Activated naive CD8-positive, alpha-beta T cell treated with anti-CD3 and anti-CD28 coated beads for 36 hours (primary cell): Measurements from ENCODE around the gene ZDHHC20. TPM values are rescaled to one million over a fixed set of nuclear protein-coding genes. Genes with fewer than 3 reads are reported as not detected.

ENCODE experiments used
- DNase-seq: peaks from one replicate; pipeline ENCODE4 v3.0.0; 2021
- H3K27ac Mint-ChIP-seq: one replicate; pipeline ENCODE4 v1.8.0; 2022; ENCODE audit warnings: mild to moderate bottlenecking, moderate library complexity, mixed read lengths
- H3K27me3 Mint-ChIP-seq: one replicate; pipeline ENCODE4 v1.8.0; 2022; ENCODE audit warnings: mild to moderate bottlenecking, mixed read lengths
- H3K36me3 Mint-ChIP-seq: one replicate; pipeline ENCODE4 v1.8.0; 2021; ENCODE audit warnings: mild to moderate bottlenecking, mixed read lengths
- H3K4me1 Mint-ChIP-seq: one replicate; pipeline ENCODE4 v1.8.0; 2021; ENCODE audit warnings: mixed read lengths
- H3K4me3 Mint-ChIP-seq: one replicate; pipeline ENCODE4 v1.8.0; 2022; ENCODE audit warnings: mild to moderate bottlenecking, moderate library complexity, mixed read lengths
- H3K9me3 Mint-ChIP-seq: one replicate; pipeline ENCODE4 v1.8.0; 2022; ENCODE audit warnings: mixed read lengths
- total RNA-seq, 2 experiments: library from RNA; stranded (reverse); gene quantifications; one replicate each; pipeline ENCODE4 v1.2.3, GENCODE V29; 2021

Gene ZDHHC20
- total RNA-seq, 2 experiments from 2014 or later: 52.0 to 52.8 TPM

DNA sequence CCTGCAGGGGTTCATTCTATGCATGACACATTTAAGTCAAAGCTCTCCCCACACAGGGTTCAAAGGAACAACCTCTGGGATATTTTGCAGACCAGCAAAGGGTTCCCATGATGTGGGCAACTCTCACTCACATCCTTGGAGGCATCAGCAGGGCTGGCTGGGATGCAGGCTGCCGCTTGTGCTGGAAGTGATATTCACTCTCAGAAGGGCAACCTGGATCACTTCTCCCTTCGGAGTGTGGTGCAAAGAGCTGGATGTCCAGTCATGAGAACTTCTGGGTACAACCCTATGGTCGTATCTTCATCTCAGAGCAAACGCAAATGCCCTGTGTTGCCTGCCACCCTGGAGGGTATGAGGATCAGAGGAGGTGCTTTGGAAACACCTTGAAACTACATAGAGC is 98.6 kb downstream of the ZDHHC20 start:
- Mint-ChIP-seq H3K9me3 (no peaks in the 10 kb centered on the region), H3K36me3 (no peaks in the 10 kb centered on the region), H3K4me3 (no peak overlapping the region), H3K27ac (no peak overlapping the region), H3K4me1 (peaks cover 11% of the 10 kb centered on the region), H3K27me3 (no peaks in the 10 kb centered on the region)
- no peak for DNase-seq

DNA sequence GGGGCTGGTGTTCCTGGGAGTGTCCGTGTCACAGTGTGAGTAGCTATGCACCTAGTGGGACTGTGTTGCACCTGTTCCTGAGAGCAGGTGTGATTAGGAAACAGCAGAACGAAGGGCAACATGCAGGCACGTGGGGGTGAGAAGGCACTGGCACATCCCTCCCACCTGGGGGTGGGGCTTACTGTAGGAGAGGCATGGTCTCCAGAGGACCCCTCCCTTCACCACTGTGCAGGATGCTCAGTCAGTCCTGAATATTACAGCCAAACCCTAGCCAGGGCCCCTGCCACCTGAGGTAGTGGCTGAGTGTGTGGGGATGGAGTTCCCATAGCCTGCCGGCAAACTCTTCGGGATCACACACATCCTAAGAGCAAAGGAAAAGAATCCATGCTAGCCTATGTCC is 99.2 kb downstream of the ZDHHC20 start:
- no peak overlapping the region for H3K27ac Mint-ChIP-seq
- no peak for DNase-seq

DNA sequence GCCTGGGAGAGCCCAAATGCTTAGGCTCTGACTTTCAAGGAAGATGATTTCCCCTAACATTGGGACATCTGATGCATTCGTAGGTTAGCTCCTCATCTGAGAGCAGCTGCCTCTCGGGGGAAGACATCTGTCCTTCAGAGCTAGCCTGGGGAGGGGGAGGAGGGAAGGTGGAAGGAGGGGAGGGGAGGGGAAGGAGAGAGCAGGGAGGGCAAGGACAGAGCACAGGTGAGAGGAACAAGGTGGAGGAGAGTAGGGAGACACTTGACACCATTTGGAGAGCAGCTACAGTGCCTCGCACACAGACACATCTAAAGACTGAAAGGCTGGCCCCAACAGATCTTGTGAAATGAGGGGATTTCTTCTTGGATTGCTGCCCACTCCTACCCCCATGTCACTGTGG is 103.8 kb downstream of the ZDHHC20 start:
- peaks cover 4% of the 10 kb centered on the region for H3K36me3 Mint-ChIP-seq

More for the DNA sequence above, 99.2 kb downstream of the ZDHHC20 start:
- Mint-ChIP-seq H3K4me1 (peaks cover 5% of the 10 kb centered on the region), H3K27me3 (no peaks in the 10 kb centered on the region), H3K4me3 (no peak overlapping the region), H3K36me3 (no peaks in the 10 kb centered on the region), H3K9me3 (no peaks in the 10 kb centered on the region)

DNA sequence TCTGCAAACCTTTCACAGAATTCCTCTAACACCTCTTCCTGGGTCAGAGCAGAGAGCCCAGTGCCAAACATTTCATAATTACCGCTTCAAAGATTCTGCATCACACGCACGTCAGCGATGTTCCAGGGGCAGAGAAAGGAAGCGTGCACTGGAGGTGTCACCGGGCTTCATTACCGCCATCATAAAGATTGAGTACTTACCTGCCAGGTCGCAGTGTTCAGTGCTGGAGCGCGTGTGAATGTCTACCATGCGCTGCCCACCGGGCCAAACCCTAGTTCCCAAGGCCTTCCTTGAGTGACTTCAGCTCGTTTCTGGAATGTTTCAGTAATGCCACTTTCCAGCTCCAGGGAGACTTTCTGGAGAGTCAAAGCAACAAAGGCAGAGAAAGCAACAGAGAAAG is 104.4 kb downstream of the ZDHHC20 start:
- no peak overlapping the region for H3K27ac Mint-ChIP-seq
- H3K27me3 Mint-ChIP-seq: no peaks in the 10 kb centered on the region
- H3K4me1 Mint-ChIP-seq: no peaks in the 10 kb centered on the region
- H3K36me3 Mint-ChIP-seq: peaks cover 4% of the 10 kb centered on the region
- DNase-seq: no peak
- no peaks in the 10 kb centered on the region for H3K9me3 Mint-ChIP-seq
- H3K4me3 Mint-ChIP-seq: no peak overlapping the region

More for the DNA sequence above, 103.8 kb downstream of the ZDHHC20 start:
- H3K27me3 Mint-ChIP-seq: no peaks in the 10 kb centered on the region
- DNase-seq: no peak
- H3K9me3 Mint-ChIP-seq: no peaks in the 10 kb centered on the region
- H3K4me1 Mint-ChIP-seq: no peaks in the 10 kb centered on the region
- H3K4me3 Mint-ChIP-seq: no peak overlapping the region
- H3K27ac Mint-ChIP-seq: no peak overlapping the region

DNA sequence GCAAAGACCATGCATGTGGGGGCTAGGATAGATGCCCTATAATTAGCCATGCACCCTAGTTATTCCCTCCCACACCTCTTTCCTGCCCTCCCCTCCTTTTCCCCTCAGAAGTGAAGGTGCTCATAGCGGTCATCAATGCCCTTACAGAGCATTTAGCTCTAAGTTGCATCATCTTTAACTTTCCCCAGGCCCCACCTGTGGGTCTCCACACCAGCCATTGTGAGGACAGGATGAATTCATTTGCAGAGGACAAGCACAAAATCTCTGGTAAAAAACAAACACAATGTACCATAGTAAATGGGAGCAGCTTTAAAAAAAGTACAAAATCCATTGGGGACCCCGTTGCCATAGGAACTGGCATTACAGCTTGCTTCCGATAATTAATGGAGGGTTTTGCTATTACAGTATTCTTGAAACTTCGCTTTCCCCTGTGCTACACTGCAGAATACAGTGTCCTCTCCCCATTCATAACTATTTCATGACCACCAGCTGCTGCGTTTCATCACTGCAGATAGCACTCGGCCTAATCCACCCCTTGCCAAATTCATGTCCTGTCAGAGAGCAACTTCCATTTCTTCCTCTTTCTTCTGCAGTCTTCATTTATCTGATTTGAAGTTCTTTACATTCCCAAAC is 110.5 kb downstream of the ZDHHC20 start:
- H3K9me3 Mint-ChIP-seq: no peaks in the 10 kb centered on the region
- DNase-seq: no peak
- H3K27me3 Mint-ChIP-seq: no peaks in the 10 kb centered on the region
- H3K4me1 Mint-ChIP-seq: peaks cover 14% of the 10 kb centered on the region
- no peak overlapping the region for H3K4me3 Mint-ChIP-seq
- no peak overlapping the region for H3K27ac Mint-ChIP-seq
- no peaks in the 10 kb centered on the region for H3K36me3 Mint-ChIP-seq

DNA sequence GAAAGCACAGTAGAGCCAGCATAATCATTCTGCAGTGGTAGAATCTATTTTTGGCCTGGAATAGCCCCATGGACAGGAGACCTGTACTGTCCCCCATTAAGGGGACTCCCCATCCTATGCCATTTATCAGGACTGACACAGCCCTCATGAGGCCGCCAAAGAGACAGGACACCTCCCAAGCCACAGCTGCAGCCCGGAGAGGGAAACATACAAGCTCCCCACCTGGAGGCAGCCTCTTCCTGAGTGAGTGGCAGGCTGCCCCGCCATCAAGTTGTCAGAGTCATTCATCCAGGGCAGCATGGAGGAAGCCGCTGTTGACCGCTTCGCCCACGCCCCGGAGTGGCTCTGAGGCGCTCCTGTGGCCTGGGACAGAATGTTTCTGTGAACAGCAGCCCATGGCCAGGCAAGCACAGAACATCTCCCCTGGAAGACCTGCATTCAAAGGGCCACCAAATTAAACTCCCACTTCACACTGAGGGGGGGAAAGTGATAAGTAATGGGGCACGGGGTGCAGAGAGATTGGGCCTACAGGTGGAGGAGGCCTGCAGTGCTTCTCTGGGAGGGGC is 111.3 kb downstream of the ZDHHC20 start:
- H3K27me3 Mint-ChIP-seq: no peaks in the 10 kb centered on the region
- H3K36me3 Mint-ChIP-seq: no peaks in the 10 kb centered on the region
- no peak overlapping the region for H3K4me3 Mint-ChIP-seq
- no peaks in the 10 kb centered on the region for H3K9me3 Mint-ChIP-seq
- peaks cover 20% of the 10 kb centered on the region for H3K4me1 Mint-ChIP-seq
- no peak overlapping the region for H3K27ac Mint-ChIP-seq
- no peak for DNase-seq

DNA sequence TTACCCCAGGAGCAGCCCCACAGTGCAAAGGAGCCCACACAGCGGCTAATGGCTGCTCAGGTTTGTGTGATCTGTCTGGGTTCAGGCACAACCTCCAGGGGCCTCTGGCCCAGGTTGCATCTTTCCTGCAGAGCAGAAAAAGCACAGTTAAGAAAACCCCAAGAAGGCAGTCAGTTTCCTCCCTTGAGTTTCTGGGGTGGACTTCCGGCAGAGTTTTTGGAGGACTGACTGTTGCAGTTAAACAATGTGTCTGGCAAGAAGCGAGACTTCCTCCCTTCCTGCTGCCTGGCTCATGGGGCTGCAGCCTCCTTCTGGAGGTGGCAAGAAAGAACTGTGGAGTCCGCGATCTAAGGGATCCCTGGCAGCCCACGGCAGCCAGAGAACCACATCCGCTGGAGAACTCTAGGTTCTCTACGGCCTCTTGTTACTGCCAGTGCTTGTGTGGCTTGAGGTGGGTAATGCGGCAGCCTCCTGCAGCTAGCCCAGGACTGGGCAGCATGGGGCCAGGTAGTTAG is 114.4 kb downstream of the ZDHHC20 start:
- no peaks in the 10 kb centered on the region for H3K36me3 Mint-ChIP-seq
- peak overlapping the region; percentile 65 for H3K4me3 Mint-ChIP-seq
- H3K27ac Mint-ChIP-seq: peak overlapping the region; percentile 83
- no peaks in the 10 kb centered on the region for H3K9me3 Mint-ChIP-seq
- DNase-seq: peak; percentile 32
- H3K27me3 Mint-ChIP-seq: no peaks in the 10 kb centered on the region
- H3K4me1 Mint-ChIP-seq: peaks cover 24% of the 10 kb centered on the region

DNA sequence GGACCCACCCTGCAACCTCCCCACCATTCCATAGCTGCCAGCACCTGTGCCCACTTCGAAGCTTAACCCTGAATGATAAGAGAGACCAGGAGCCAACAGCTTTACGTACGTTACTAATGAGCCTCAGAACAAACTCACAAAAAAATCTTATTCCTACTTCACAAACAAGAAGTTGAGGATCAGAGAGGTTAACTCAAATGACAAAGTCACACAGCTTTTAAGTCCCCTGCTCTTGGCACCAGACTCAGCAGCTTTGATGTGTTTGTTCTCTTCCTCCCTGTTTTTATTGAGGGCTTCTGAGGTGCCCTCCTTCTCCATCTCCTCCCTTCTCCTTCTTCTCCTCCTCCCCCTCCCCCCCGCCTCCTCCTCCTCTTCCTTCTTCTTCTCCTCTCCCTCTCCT is 115.4 kb downstream of the ZDHHC20 start:
- H3K27ac Mint-ChIP-seq: peak overlapping the region; percentile 83
- no peaks in the 10 kb centered on the region for H3K9me3 Mint-ChIP-seq
- no peaks in the 10 kb centered on the region for H3K27me3 Mint-ChIP-seq
- H3K4me3 Mint-ChIP-seq: peak overlapping the region; percentile 65
- peaks cover 24% of the 10 kb centered on the region for H3K4me1 Mint-ChIP-seq
- H3K36me3 Mint-ChIP-seq: no peaks in the 10 kb centered on the region
- DNase-seq: no peak

DNA sequence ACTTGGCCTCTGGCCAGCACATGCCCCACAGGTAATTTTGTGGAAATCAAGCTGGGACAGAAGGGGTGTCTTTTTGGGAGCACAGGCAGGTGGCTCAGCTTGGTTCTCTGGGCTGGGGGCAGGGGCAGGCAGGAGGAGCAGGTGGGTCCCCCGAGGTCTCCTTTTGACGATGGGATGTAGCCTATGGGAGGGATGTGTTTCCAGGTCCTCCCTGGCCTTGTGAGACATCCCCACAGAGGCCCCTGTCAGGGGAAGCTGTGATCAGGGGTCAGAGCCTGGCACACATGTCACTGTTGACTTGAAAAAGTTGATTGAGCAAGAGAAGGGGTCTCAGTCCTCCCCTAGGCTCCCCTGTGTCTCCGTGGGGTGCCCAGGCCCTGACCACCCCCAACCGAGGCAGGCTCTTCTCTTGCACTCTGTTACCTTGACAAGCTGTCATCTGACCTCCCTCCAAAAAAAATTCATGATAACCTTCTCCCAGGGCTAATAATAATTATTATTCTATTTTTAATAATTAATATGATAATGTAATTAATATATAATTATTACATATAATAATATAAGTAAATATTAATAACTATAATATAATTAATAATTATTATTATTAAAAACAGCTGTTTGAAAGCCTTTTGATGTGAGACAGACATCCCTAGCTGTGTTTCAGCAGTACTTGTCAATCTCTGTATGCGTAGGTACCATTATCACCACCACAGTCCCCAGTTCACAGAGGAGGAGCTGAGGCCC is 116.2 kb downstream of the ZDHHC20 start:
- DNase-seq: no peak
- Mint-ChIP-seq H3K4me1 (peaks cover 24% of the 10 kb centered on the region), H3K4me3 (no peak overlapping the region), H3K36me3 (no peaks in the 10 kb centered on the region), H3K27me3 (no peaks in the 10 kb centered on the region), H3K27ac (no peak overlapping the region), H3K9me3 (no peaks in the 10 kb centered on the region)

DNA sequence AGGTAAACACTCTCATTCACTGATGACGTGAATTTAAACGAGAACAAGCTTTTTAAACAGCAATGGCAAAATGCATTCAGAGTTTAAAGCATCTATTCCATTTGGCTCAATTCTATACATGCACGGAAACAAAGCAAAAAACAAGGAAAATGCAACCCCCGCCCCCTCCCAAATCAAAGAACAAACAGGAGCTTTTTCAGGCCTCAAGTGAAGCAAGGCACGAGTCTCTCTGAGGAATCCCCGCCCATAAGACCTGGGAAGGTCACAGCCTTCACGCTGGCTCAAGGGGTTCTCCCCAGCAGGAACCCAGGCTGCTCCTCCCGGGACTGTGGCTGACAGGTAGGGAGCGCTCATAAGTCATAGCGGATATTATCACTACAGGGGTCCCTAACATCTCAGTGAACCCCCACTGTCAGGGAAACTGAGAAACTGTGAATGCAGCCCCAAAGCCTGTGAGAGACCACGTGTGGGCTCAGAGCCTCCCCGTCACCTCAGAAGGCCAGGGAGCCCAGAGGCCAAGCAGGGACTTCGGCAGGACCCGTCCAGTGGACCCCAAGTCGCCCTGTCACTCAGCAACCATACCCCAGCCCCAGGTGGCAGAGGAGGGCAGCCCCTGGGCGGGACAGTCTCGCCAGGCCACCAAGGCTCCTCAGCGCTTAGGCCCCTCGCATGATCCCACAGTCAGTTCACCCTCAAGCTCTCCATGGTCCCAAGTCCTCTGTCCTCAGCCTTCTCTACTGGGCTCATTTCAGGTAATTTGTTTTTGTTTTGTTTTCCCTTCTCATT is 117.3 kb downstream of the ZDHHC20 start:
- Mint-ChIP-seq H3K4me1 (peaks cover 24% of the 10 kb centered on the region), H3K9me3 (no peaks in the 10 kb centered on the region), H3K27me3 (no peaks in the 10 kb centered on the region), H3K36me3 (no peaks in the 10 kb centered on the region), H3K27ac (no peak overlapping the region), H3K4me3 (no peak overlapping the region)
- DNase-seq: no peak

DNA sequence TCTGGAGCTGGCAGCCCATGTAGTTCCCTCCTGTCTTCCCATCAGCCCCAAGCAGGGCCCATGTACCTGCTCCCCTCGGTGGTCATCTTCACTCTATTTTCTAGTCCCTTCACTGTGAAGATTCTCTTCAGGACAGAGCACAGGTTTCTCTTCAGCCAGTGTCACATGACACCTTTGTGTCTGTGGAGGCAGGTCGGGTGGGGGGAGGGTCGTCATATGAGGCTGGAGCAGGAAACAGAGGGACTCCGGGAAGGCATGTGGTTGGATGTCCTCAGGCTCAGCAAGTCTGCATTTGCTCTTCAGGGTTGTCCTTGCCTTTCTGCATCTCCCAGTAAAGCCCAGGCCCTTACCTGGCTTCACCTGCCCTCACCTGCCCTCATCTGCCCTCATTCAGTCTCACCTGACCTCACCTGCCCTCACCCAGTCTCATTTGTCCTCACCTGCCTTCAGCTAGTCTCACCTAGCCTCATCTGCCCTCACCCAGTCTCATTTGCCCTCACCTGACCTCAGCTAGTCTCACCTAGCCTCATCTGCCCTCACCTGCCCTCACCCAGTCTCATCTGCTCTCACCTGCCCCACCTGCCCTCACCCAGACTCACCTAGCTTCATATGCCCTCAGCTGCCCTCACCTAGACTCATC is 120.3 kb downstream of the ZDHHC20 start:
- H3K36me3 Mint-ChIP-seq: peaks cover 2% of the 10 kb centered on the region
- no peak overlapping the region for H3K4me3 Mint-ChIP-seq
- peaks cover 10% of the 10 kb centered on the region for H3K4me1 Mint-ChIP-seq
- no peaks in the 10 kb centered on the region for H3K27me3 Mint-ChIP-seq
- DNase-seq: no peak
- H3K9me3 Mint-ChIP-seq: no peaks in the 10 kb centered on the region
- H3K27ac Mint-ChIP-seq: no peak overlapping the region

DNA sequence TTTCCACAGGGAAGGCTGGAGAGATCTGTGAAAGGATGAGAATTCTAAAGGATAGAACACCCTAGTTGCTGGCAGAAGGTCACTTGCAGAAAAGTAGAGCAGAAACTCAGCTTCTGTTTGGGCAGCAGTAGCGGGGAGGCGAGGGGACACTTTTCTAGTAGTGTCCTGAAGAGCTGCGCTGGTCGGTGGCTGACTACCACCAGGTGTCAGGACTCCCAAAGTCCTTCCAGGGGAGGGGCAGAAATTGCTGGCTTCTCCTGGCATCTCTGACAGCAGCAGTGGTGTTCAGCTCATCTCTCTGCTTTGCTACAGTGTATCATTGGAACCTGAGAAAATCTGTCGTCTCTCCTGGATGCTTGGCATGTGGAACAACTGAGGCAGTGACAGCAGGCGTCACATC is 120.9 kb downstream of the ZDHHC20 start:
- peaks cover 5% of the 10 kb centered on the region for H3K4me1 Mint-ChIP-seq
- peaks cover 2% of the 10 kb centered on the region for H3K36me3 Mint-ChIP-seq

DNA sequence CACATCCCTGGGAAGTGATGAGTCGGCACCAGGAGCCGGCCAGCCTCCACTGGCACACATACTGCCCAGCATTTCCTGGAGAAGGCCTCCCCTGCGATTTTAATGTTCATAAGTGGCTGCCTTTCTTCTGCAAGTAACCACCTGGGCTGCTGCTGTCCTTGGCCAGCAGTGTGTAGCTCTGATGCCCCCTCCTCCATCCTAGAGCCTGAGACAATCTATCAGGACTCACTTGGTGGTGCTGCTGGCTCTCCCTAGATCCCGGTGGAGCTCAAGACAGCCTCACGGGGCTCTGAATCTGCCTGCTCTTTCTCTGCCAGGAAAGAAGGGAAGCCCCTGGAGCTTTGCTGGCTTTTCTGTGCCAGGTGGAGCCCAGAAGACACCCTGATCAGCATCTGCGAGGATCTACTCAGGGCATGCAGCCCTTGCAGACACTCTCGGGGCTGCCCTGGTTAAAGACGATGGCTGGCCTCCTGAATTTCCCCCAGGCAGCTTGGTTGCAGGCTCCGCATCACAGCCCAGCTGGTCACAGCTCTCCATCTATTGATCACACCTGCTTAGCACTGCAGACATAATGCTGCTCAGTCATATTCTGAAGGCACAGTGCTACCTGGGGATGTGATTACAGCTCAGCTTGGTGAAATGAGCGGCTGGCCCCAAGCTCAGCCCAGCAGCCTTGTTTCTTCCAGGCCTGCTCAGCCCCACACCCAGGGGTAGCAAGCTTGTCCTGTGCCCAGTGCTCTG is 122.3 kb downstream of the ZDHHC20 start:
- no peak overlapping the region for H3K4me3 Mint-ChIP-seq
- H3K9me3 Mint-ChIP-seq: no peaks in the 10 kb centered on the region
- peaks cover 3% of the 10 kb centered on the region for H3K4me1 Mint-ChIP-seq
- peaks cover 2% of the 10 kb centered on the region for H3K36me3 Mint-ChIP-seq
- H3K27ac Mint-ChIP-seq: no peak overlapping the region
- no peak for DNase-seq
- H3K27me3 Mint-ChIP-seq: no peaks in the 10 kb centered on the region

More for the DNA sequence above, 120.9 kb downstream of the ZDHHC20 start:
- Mint-ChIP-seq H3K27me3 (no peaks in the 10 kb centered on the region), H3K9me3 (no peaks in the 10 kb centered on the region), H3K4me3 (no peak overlapping the region), H3K27ac (no peak overlapping the region)
- no peak for DNase-seq

DNA sequence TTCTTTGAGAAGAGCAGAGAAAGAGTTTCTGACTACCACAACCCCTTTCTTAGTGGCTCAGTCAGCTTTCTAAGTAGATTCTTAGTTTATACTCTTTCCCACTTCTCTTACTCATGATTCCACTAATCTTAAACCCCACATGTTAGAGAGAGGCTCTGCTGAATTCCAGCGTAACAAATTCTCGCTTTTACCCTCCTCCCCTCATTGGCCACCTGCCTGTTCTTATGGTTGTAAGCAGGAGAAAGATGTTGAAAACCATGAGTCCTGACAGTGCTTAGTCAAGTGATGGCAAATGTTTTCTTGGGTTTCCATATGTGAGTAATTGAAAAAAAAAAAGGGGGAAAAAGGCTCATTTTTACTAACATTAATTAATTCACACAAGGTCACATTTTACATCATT is 125.9 kb downstream of the ZDHHC20 start:
- no peak for DNase-seq
- Mint-ChIP-seq H3K4me3 (no peak overlapping the region), H3K27ac (no peak overlapping the region), H3K9me3 (no peaks in the 10 kb centered on the region), H3K27me3 (no peaks in the 10 kb centered on the region), H3K4me1 (peaks cover 11% of the 10 kb centered on the region), H3K36me3 (peaks cover 2% of the 10 kb centered on the region)
